Stimulated activated effector memory CD8-positive, alpha-beta T cell treated with anti-CD3 and anti-CD28 coated beads, Interleukin-12 subunit alpha, Interleukin-12 subunit beta, amount 100 ng/mL, for 72 hours (primary cell): Measurements from ENCODE around the gene PHC1.
"Not testable (repeated sequence)": the region's sequence is repeated elsewhere in the genome, so short reads cannot be mapped to it uniquely, and the experiment has no call there.

Source experiments
- ATAC-seq: fragments of 150-1000 bp; cut with Tn5 transposase; 2 replicates; pipeline ENCODE4 v1.10.0; 2021
- DNase-seq, 2 donors: peaks; one replicate each; pipeline ENCODE4 v3.0.0; 2021 to 2022; ENCODE audit warnings: low spot score in 2 of 2
- H3K27ac Mint-ChIP-seq: one replicate; pipeline ENCODE4 v1.8.0; 2022; ENCODE audit warnings: mild to moderate bottlenecking, mixed read lengths
- H3K36me3 Mint-ChIP-seq: one replicate; pipeline ENCODE4 v1.8.0; 2022; ENCODE audit warnings: mild to moderate bottlenecking, mixed read lengths
- H3K4me1 Mint-ChIP-seq: one replicate; pipeline ENCODE4 v1.8.0; 2022; ENCODE audit warnings: mixed read lengths
- H3K4me3 Mint-ChIP-seq: one replicate; pipeline ENCODE4 v1.8.0; 2022; ENCODE audit warnings: mild to moderate bottlenecking, mixed read lengths
- H3K9me3 Mint-ChIP-seq: one replicate; pipeline ENCODE4 v1.8.0; 2022; ENCODE audit warnings: mixed read lengths

Gene PHC1

GRCh38 chr12:8930655-8931323 is 16.5 kb downstream of the PHC1 start:
- H3K9me3 Mint-ChIP-seq, H3K4me1 Mint-ChIP-seq, H3K27ac Mint-ChIP-seq: not testable (repeated sequence)

GRCh38 chr12:8932464-8932863 is 18.2 kb downstream of the PHC1 start:
- not testable (repeated sequence) for H3K9me3 Mint-ChIP-seq, H3K4me3 Mint-ChIP-seq, ATAC-seq, H3K27ac Mint-ChIP-seq, DNase-seq, H3K4me1 Mint-ChIP-seq
- peaks cover 15% of the 10 kb centered on the region for H3K36me3 Mint-ChIP-seq

More at GRCh38 chr12:8930655-8931323, 16.5 kb downstream of the PHC1 start:
- ATAC-seq, H3K4me3 Mint-ChIP-seq, DNase-seq: not testable (repeated sequence)
- peaks cover 11% of the 10 kb centered on the region for H3K36me3 Mint-ChIP-seq

GRCh38 chr12:8934080-8934479 is 19.8 kb downstream of the PHC1 start:
- not testable (repeated sequence) for H3K4me1 Mint-ChIP-seq, H3K4me3 Mint-ChIP-seq, H3K9me3 Mint-ChIP-seq, ATAC-seq, DNase-seq
- Mint-ChIP-seq H3K36me3 (peaks cover 28% of the 10 kb centered on the region), H3K27ac (peak overlapping the region; percentile 7)

GRCh38 chr12:8936735-8937134 is 22.4 kb downstream of the PHC1 start:
- H3K4me1 Mint-ChIP-seq, result peaks cover 4% of the 10 kb centered on the region
- no peak overlapping the region for H3K27ac Mint-ChIP-seq
- peaks cover 38% of the 10 kb centered on the region for H3K36me3 Mint-ChIP-seq
- H3K9me3 Mint-ChIP-seq, result no peaks in the 10 kb centered on the region
- ATAC-seq, result no peak
- H3K4me3 Mint-ChIP-seq, result no peak overlapping the region
- no peak for DNase-seq

GRCh38 chr12:8937842-8938442 is 23.6 kb downstream of the PHC1 start:
- Mint-ChIP-seq H3K36me3 (peaks cover 50% of the 10 kb centered on the region), H3K27ac (peak overlapping the region; percentile 4)
- ATAC-seq, H3K4me1 Mint-ChIP-seq, DNase-seq, H3K9me3 Mint-ChIP-seq, H3K4me3 Mint-ChIP-seq: not testable (repeated sequence)

GRCh38 chr12:8941691-8942478 is 27.6 kb downstream of the PHC1 start:
- Mint-ChIP-seq H3K4me3 (no peak overlapping the region), H3K9me3 (no peaks in the 10 kb centered on the region), H3K27ac (peak overlapping the region; percentile 6), H3K4me1 (peaks cover 15% of the 10 kb centered on the region), H3K36me3 (peaks cover 77% of the 10 kb centered on the region)
- DNase-seq (no peak), ATAC-seq (no peak)

GRCh38 chr12:8943565-8944186 is 29.4 kb downstream of the PHC1 start:
- ATAC-seq, result no peak
- Mint-ChIP-seq H3K27ac (no peak overlapping the region), H3K9me3 (no peaks in the 10 kb centered on the region), H3K4me1 (peaks cover 28% of the 10 kb centered on the region), H3K4me3 (no peak overlapping the region), H3K36me3 (peaks cover 72% of the 10 kb centered on the region)
- DNase-seq, result no peak

- Mint-ChIP-seq H3K4me1 (peaks cover 36% of the 10 kb centered on the region), H3K36me3 (peaks cover 72% of the 10 kb centered on the region), H3K4me3 (peak overlapping the region; percentile 94), H3K9me3 (no peaks in the 10 kb centered on the region), H3K27ac (peak overlapping the region; percentile 94)
- ATAC-seq (no peak), DNase-seq (no peak)
Measured at GRCh38 chr12:8946733-8947132, 32.4 kb downstream of the PHC1 start.

- Mint-ChIP-seq H3K27ac (peak overlapping the region; percentile 94), H3K4me1 (peaks cover 42% of the 10 kb centered on the region), H3K9me3 (no peaks in the 10 kb centered on the region)
Measured at GRCh38 chr12:8947737-8948136, 33.4 kb downstream of the PHC1 start.

GRCh38 chr12:8948701-8949341 is 34.5 kb downstream of the PHC1 start:
- Mint-ChIP-seq H3K27ac (peak overlapping the region; percentile 94), H3K9me3 (peaks cover 5% of the 10 kb centered on the region), H3K4me3 (peak overlapping the region; percentile 94), H3K4me1 (peaks cover 53% of the 10 kb centered on the region), H3K36me3 (peaks cover 51% of the 10 kb centered on the region)
- no peak for ATAC-seq
- no peak for DNase-seq

More at GRCh38 chr12:8947737-8948136, 33.4 kb downstream of the PHC1 start:
- H3K36me3 Mint-ChIP-seq, result peaks cover 62% of the 10 kb centered on the region
- H3K4me3 Mint-ChIP-seq, result peak overlapping the region; percentile 94
- no peak for DNase-seq
- ATAC-seq, result no peak

GRCh38 chr12:8949342-8950220 is 35.3 kb downstream of the PHC1 start, which contains the start of gene M6PR:
M6PR (minus strand) TSS chr12:8949645; CDS start chr12:8946404, 3,241 bp downstream.
- H3K9me3 Mint-ChIP-seq, result peaks cover 5% of the 10 kb centered on the region

GRCh38 chr12:8950221-8950527 is 35.9 kb downstream of the PHC1 start:
- Mint-ChIP-seq H3K27ac (peak overlapping the region; percentile 94), H3K9me3 (peaks cover 5% of the 10 kb centered on the region), H3K36me3 (peaks cover 38% of the 10 kb centered on the region), H3K4me3 (peak overlapping the region; percentile 94), H3K4me1 (peaks cover 60% of the 10 kb centered on the region)
- ATAC-seq (peak; percentile 39), DNase-seq (no peak)

More at GRCh38 chr12:8949342-8950220, 35.3 kb downstream of the PHC1 start, which contains the start of gene M6PR:
- H3K36me3 Mint-ChIP-seq, result peaks cover 44% of the 10 kb centered on the region
- peak; percentile 91 for ATAC-seq
- peak within 1 kb of the TSS; percentile 94 for H3K27ac Mint-ChIP-seq
- DNase-seq, result peak; percentile 82 to 97
- peak within 1 kb of the TSS; percentile 94 for H3K4me3 Mint-ChIP-seq
- H3K4me1 Mint-ChIP-seq, result peaks cover 60% of the 10 kb centered on the region

- peaks cover 31% of the 10 kb centered on the region for H3K36me3 Mint-ChIP-seq
- H3K4me3 Mint-ChIP-seq, result peak overlapping the region; percentile 94
- H3K4me1 Mint-ChIP-seq, result peaks cover 60% of the 10 kb centered on the region
- DNase-seq, result no peak
- peak overlapping the region; percentile 94 for H3K27ac Mint-ChIP-seq
- no peak for ATAC-seq
- H3K9me3 Mint-ChIP-seq, result peaks cover 5% of the 10 kb centered on the region
Measured at GRCh38 chr12:8950702-8951478, 36.6 kb downstream of the PHC1 start.
